Measurements from ENCODE around the gene SIGLECL1.

SIGLECL1 gene

DNA sequence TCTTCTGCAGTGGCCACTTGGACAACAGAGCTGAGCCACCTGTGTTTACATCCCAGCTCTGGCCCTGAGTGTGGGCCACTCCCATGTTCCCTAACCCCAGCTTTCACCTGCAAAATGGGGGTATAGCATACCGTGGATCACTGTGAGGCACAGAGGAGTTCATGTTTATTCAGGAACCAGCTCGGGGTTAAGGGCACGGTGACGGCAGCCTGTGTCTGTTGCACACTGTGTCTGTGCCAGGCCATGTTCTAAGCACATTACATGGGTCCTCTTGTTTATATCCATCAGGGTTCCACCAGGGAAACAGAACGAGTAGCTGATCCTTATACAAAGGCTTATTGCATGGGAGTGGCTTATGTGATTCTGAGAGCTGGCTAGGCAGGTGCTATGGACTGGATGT lies 46.5 kb downstream of the SIGLECL1 start:
- no peak for DNase-seq

GRCh38 chr19:51301266-51301665 lies 50.4 kb downstream of the SIGLECL1 start:
- no peak for DNase-seq

GRCh38 chr19:51305479-51305878 lies 54.6 kb downstream of the SIGLECL1 start:
- DNase-seq = no peak

- no peak for DNase-seq
Observed at GRCh38 chr19:51311351-51312257, 60.7 kb downstream of the SIGLECL1 start, which contains the start of gene IGLON5. Gene IGLON5 (plus strand): TSS chr19:51311644. CDS start chr19:51311848, 204 bp downstream.

DNA sequence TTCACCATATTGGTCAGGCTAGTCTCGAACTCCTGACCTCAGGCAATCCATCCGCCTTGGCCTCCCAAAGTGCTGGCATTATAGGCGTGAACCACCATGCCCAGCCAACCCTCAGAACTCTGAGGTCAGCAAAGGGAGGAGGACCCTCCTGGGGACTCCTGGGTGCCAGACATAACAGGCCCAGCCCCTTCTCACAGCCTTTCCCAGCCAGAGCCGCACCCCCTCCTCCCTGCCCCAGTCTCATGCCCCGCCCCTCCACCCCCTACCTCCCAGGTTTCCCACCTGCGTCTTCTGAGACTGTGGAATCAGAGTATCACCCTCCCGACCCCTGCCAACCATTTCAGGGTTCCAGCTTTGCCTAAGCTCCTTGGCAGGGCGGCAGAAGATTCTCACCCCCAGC lies 65.8 kb downstream of the SIGLECL1 start:
- no peak for DNase-seq

DNA sequence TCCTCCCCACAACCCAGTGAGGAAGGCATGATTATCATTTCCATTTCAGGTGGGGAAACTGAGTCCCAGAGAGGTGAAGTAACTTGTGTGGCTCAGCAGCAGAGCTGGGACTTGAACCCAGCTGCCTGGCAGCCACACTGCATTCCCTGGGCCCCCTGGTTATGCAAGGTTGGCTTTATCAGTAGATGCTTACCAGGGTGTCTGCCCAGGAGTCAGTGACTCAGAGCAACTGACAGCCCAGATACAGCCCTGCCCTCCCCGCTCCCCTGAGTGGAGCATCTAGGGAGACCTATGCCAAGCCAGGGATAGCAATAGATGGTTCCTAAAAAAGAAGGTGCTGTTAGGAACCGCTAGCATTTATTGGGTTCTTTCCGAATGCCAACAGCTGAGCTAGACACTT lies 66.5 kb downstream of the SIGLECL1 start:
- no peak for DNase-seq

GRCh38 chr19:51317968-51318367 lies 67.1 kb downstream of the SIGLECL1 start:
- DNase-seq = no peak
